SK-N-SH (cell line): ENCODE measurements around the gene NSF.

Experiments used
- EZH2phosphoT487 ChIP-seq: fragments of 200-600 bp; sonication (generic); IDR thresholded peaks from 2 replicates; pipeline ENCODE4 v1.6.1; 2017; ENCODE audit warnings: low read depth, mixed run types, mild to moderate bottlenecking, antibody characterized with exemption, moderate library complexity, borderline replicate concordance
- GABPA ChIP-seq: IDR thresholded peaks from 2 replicates; pipeline ENCODE4 v1.4.0; 2012; ENCODE audit warnings: low read depth, mild to moderate bottlenecking
- MEF2A ChIP-seq: IDR thresholded peaks from 2 replicates; pipeline ENCODE4 v1.4.0; 2012; ENCODE audit warnings: low read depth, borderline replicate concordance
- RAD21 ChIP-seq: IDR thresholded peaks from 2 replicates; pipeline ENCODE4 v1.6.1; 2012; ENCODE audit warnings: mild to moderate bottlenecking, low read length
- RCOR1 ChIP-seq: fragments of 150-350 bp; IDR thresholded peaks from 2 replicates; pipeline ENCODE4 v1.6.1; 2017; ENCODE audit warnings: antibody characterized with exemption, low read length
- TEAD4 ChIP-seq: IDR thresholded peaks from 2 replicates; pipeline ENCODE4 v1.4.0; 2012; ENCODE audit warnings: mild to moderate bottlenecking, borderline replicate concordance; ENCODE audit not compliant: insufficient read depth
- TF ChIP-seq, protein P1 (sequence below): IDR thresholded peaks from 2 replicates; pipeline ENCODE4 v1.6.1; 2012; ENCODE audit warnings: mild to moderate bottlenecking, low read depth, low read length, moderate library complexity
- TF ChIP-seq, protein P2 (sequence below): fragments of 200-600 bp; sonication (generic); IDR thresholded peaks from 2 replicates; pipeline ENCODE4 v1.6.1; 2017; ENCODE audit warnings: antibody characterized with exemption, mild to moderate bottlenecking, moderate library complexity
- TF ChIP-seq, protein P3 (sequence below): IDR thresholded peaks from 2 replicates; pipeline ENCODE4 v1.4.0; 2012; ENCODE audit warnings: low read depth

DNA sequence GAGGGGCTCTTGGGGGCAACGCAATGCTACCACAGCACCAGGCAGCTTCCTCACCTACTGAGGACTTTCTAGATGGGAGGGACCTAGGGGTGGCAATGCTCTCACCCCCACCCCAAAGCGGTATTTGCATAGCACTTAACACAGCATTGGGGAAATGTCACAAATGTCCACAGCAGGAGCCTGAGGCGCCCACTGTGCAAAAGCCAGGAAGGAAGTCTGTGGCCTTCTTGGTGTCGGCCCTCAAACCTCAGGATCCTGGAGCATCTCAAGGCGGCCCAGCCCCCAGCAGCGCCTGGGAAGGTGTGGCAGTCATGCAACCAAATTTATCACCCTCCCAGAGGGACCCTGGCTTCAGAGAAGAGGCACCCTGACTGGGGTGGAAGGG lies 182.7 kb downstream of the NSF start:
- TF ChIP-seq, protein P1, sequence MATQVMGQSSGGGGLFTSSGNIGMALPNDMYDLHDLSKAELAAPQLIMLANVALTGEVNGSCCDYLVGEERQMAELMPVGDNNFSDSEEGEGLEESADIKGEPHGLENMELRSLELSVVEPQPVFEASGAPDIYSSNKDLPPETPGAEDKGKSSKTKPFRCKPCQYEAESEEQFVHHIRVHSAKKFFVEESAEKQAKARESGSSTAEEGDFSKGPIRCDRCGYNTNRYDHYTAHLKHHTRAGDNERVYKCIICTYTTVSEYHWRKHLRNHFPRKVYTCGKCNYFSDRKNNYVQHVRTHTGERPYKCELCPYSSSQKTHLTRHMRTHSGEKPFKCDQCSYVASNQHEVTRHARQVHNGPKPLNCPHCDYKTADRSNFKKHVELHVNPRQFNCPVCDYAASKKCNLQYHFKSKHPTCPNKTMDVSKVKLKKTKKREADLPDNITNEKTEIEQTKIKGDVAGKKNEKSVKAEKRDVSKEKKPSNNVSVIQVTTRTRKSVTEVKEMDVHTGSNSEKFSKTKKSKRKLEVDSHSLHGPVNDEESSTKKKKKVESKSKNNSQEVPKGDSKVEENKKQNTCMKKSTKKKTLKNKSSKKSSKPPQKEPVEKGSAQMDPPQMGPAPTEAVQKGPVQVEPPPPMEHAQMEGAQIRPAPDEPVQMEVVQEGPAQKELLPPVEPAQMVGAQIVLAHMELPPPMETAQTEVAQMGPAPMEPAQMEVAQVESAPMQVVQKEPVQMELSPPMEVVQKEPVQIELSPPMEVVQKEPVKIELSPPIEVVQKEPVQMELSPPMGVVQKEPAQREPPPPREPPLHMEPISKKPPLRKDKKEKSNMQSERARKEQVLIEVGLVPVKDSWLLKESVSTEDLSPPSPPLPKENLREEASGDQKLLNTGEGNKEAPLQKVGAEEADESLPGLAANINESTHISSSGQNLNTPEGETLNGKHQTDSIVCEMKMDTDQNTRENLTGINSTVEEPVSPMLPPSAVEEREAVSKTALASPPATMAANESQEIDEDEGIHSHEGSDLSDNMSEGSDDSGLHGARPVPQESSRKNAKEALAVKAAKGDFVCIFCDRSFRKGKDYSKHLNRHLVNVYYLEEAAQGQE: no peak
- TF ChIP-seq, protein P2, sequence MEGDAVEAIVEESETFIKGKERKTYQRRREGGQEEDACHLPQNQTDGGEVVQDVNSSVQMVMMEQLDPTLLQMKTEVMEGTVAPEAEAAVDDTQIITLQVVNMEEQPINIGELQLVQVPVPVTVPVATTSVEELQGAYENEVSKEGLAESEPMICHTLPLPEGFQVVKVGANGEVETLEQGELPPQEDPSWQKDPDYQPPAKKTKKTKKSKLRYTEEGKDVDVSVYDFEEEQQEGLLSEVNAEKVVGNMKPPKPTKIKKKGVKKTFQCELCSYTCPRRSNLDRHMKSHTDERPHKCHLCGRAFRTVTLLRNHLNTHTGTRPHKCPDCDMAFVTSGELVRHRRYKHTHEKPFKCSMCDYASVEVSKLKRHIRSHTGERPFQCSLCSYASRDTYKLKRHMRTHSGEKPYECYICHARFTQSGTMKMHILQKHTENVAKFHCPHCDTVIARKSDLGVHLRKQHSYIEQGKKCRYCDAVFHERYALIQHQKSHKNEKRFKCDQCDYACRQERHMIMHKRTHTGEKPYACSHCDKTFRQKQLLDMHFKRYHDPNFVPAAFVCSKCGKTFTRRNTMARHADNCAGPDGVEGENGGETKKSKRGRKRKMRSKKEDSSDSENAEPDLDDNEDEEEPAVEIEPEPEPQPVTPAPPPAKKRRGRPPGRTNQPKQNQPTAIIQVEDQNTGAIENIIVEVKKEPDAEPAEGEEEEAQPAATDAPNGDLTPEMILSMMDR: no peak
- TF ChIP-seq EZH2phosphoT487: no peak
- TF ChIP-seq MEF2A: no peak
- TF ChIP-seq, protein P3, sequence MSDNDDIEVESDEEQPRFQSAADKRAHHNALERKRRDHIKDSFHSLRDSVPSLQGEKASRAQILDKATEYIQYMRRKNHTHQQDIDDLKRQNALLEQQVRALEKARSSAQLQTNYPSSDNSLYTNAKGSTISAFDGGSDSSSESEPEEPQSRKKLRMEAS: no peak
- no peak for TF ChIP-seq RAD21
- TF ChIP-seq GABPA: no peak
- TF ChIP-seq TEAD4: no peak
- no peak for TF ChIP-seq RCOR1
